Vagina (tissue), 2 donors: Measurements from ENCODE around the gene RINL.

ENCODE experiments used
- POLR2A ChIP-seq, 2 donors: fragments of 450-650 bp; IDR thresholded peaks; one replicate each; pipeline ENCODE4 v1.6.1; 2017; ENCODE audit warnings: antibody characterized with exemption in 2 of 2, mild to moderate bottlenecking in 2 of 2, moderate library complexity in 2 of 2
- TF ChIP-seq, protein P1 (sequence below), 3 experiments: fragments of 450-650 bp in 2 of 3; fragments of 200-600 bp in 1 of 3; sonication (generic) in 1 of 3; IDR thresholded peaks; one replicate each; pipeline ENCODE4 v1.5.1; 2017 to 2019; ENCODE audit warnings: antibody characterized with exemption in 3 of 3, mild to moderate bottlenecking in 2 of 3, moderate library complexity in 2 of 3

DNA sequence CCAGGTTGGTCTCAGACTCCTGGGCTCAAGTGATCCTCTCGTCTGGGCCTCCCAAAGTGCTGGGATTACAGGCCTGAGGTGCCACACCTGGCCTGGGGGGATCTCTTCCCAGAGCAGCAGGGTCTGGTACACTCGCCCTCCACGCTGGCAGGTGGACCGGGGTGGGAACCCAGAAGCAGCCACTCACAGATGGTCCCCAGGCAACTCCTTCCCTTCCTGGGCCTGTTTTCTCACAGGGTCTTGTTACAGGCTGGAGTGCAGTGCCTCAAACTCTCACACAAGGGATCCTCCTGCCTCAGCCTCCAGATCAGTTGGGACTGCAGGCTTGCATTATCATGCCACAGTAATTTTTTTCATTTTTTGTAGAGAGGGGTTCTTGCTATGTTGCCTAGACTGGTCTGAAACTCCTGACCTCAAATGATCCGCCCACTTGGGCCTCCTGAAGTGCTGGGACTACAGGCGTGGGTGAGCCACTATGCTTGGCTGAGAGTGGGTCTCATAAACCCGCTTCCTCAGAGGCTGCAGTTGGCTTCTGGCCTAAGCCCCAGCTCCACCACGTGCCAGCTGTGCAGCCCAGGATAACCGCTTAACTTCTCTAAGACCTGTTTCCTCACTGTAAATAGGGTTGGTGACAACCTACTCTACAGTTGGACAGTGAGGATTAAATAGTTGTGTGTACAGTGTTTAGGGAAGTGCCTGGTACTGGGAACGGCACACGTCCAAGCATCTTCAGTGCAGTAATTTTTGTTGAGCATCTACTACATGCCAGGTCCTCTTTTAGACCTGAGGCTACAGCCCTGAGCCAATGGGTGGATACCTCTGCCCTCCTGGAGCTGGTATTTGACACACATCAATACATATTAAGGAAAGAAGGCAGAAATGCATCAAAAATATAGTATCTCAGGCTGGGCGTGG, 34.8 kb upstream of the RINL start:
- TF ChIP-seq POLR2A (IDR thresholded peaks at IDR 0.05): no peak
- TF ChIP-seq, protein P1, sequence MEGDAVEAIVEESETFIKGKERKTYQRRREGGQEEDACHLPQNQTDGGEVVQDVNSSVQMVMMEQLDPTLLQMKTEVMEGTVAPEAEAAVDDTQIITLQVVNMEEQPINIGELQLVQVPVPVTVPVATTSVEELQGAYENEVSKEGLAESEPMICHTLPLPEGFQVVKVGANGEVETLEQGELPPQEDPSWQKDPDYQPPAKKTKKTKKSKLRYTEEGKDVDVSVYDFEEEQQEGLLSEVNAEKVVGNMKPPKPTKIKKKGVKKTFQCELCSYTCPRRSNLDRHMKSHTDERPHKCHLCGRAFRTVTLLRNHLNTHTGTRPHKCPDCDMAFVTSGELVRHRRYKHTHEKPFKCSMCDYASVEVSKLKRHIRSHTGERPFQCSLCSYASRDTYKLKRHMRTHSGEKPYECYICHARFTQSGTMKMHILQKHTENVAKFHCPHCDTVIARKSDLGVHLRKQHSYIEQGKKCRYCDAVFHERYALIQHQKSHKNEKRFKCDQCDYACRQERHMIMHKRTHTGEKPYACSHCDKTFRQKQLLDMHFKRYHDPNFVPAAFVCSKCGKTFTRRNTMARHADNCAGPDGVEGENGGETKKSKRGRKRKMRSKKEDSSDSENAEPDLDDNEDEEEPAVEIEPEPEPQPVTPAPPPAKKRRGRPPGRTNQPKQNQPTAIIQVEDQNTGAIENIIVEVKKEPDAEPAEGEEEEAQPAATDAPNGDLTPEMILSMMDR (IDR thresholded peaks at IDR 0.05): no peak
